CD4-positive, alpha-beta memory T cell (primary cell): Measurements from ENCODE around the gene FAM193A. TPM values are rescaled to one million over a fixed set of nuclear protein-coding genes. Genes with fewer than 3 reads are reported as not detected.

ENCODE experiments used
- CTCF ChIA-PET: fragments of 350-600 bp; sonication (Branson Sonifier 250); formaldehyde crosslinking; loops from one replicate; lab custom pipeline; 2021; ENCODE audit warnings: inconsistent platforms; ENCODE audit not compliant: partially characterized antibody; lab: Charles Lee
- POLR2A ChIA-PET: fragments of 350-600 bp; sonication (Branson Sonifier 250); formaldehyde crosslinking; loops from one replicate; lab custom pipeline; 2021; ENCODE audit not compliant: partially characterized antibody; lab: Charles Lee
- DNase-seq, 5 donors: peaks; one replicate each; pipeline versions ENCODE4 v3.0.0 to v3.0.0-alpha.2; 2020 to 2022; ENCODE audit warnings: mixed read lengths in 1 of 5
- H3K27ac ChIP-seq: one replicate; pipeline ENCODE4 v1.7.0; 2013; ENCODE audit warnings: low read depth, low read length
- H3K27me3 ChIP-seq: 2 replicates; pipeline ENCODE4 v1.7.0; 2013; ENCODE audit warnings: mild to moderate bottlenecking, low read length, moderate library complexity; ENCODE audit not compliant: insufficient read depth
- H3K36me3 ChIP-seq: 2 replicates; pipeline ENCODE4 v1.7.0; 2013; ENCODE audit warnings: mild to moderate bottlenecking, low read length, moderate library complexity; ENCODE audit not compliant: insufficient read depth
- H3K4me1 ChIP-seq: 2 replicates; pipeline ENCODE4 v1.7.0; 2013; ENCODE audit warnings: mild to moderate bottlenecking, low read length, moderate library complexity; ENCODE audit not compliant: insufficient read depth
- H3K4me3 ChIP-seq, 2 donors: one replicate each; pipeline ENCODE4 v1.7.0; 2013; ENCODE audit warnings: low read length in 2 of 2, mild to moderate bottlenecking in 1 of 2
- H3K9me3 ChIP-seq, 2 donors: one replicate each; pipeline ENCODE4 v1.7.0; 2013; ENCODE audit warnings: low read length in 2 of 2, control low read depth in 1 of 2; ENCODE audit not compliant: control insufficient read depth in 1 of 2
- H3K27ac Mint-ChIP-seq, 7 donors: one replicate each; pipeline ENCODE4 v1.8.0; 2020 to 2021; ENCODE audit warnings: mixed read lengths in 7 of 7, mild to moderate bottlenecking in 6 of 7, inconsistent platforms in 3 of 7, moderate library complexity in 3 of 7
- H3K27me3 Mint-ChIP-seq, 2 donors: one replicate each; pipeline ENCODE4 v1.8.0; 2020 to 2021; ENCODE audit warnings: mixed read lengths in 2 of 2
- H3K36me3 Mint-ChIP-seq, 2 donors: one replicate each; pipeline ENCODE4 v1.8.0; 2020 to 2021; ENCODE audit warnings: mixed read lengths in 2 of 2, inconsistent platforms in 1 of 2, mild to moderate bottlenecking in 1 of 2
- H3K4me1 Mint-ChIP-seq, 4 donors: one replicate each; pipeline ENCODE4 v1.8.0; 2020 to 2021; ENCODE audit warnings: mixed read lengths in 4 of 4, mild to moderate bottlenecking in 1 of 4
- H3K4me3 Mint-ChIP-seq, 8 donors: one replicate each; pipeline ENCODE4 v1.8.0; 2020 to 2021; ENCODE audit warnings: mixed read lengths in 8 of 8, mild to moderate bottlenecking in 7 of 8, moderate library complexity in 6 of 8, inconsistent platforms in 3 of 8
- H3K9me3 Mint-ChIP-seq, 8 donors: one replicate each; pipeline ENCODE4 v1.8.0; 2020 to 2021; ENCODE audit warnings: mixed read lengths in 8 of 8, mild to moderate bottlenecking in 5 of 8, inconsistent platforms in 3 of 8, moderate library complexity in 1 of 8
- intact Hi-C: fragments of 100-400 bp; cut with micrococcal nuclease; formaldehyde crosslinking; loops from one replicate; pipeline ENCODE4 v1.15.1; 2023
- polyA plus RNA-seq, 2 donors: library from polyadenylated mRNA; unstranded; fragments of 300-500 nt; fragmentation: Illumina TruSeq; gene quantifications; one replicate each; pipeline ENCODE4 v1.2.3, GENCODE V29; 2021
- total RNA-seq, 2 experiments: library from RNA; stranded (reverse); gene quantifications; one replicate each; pipeline ENCODE4 v1.2.3, GENCODE V29; 2021

FAM193A gene
- total and polyA plus RNA-seq, 4 experiments from 2014 or later: 0.16 to 47.8 (median 26.1) TPM

GRCh38 chr4:2689114-2689513 lies 152.7 kb downstream of the FAM193A start:
- H3K4me3 ChIP-seq: no peak overlapping the region

GRCh38 chr4:2689825-2690700 lies 153.6 kb downstream of the FAM193A start:
- H3K4me1 Mint-ChIP-seq: peaks cover 0 to 5% (median under 1%) of the 10 kb centered on the region in 4 donors

More at GRCh38 chr4:2689114-2689513, 152.7 kb downstream of the FAM193A start:
- no peaks in the 10 kb centered on the region for H3K4me1 ChIP-seq
- no peaks in the 10 kb centered on the region for H3K9me3 ChIP-seq
- POLR2A ChIA-PET: no interaction called here
- no peak for DNase-seq
- Mint-ChIP-seq H3K9me3 (peaks cover 0 to 2% (median 0%) of the 10 kb centered on the region in 8 donors), H3K27me3 (no peaks in the 10 kb centered on the region), H3K27ac (peak overlapping the region in 3 of 7 donors; percentile 5 to 64 (median 48)), H3K4me1 (peaks cover 0 to 7% (median under 1%) of the 10 kb centered on the region in 4 donors), H3K4me3 (no peak overlapping the region), H3K36me3 (peaks cover 56 to 89% of the 10 kb centered on the region in 2 donors)
- intact Hi-C loops: no loop called here
- no peaks in the 10 kb centered on the region for H3K27me3 ChIP-seq
- H3K36me3 ChIP-seq: peaks cover 59% of the 10 kb centered on the region
- no peak overlapping the region for H3K27ac ChIP-seq
- CTCF ChIA-PET: no interaction called here

GRCh38 chr4:2691313-2691712 lies 154.9 kb downstream of the FAM193A start:
- H3K4me1 ChIP-seq: no peaks in the 10 kb centered on the region
- H3K36me3 ChIP-seq: peaks cover 65% of the 10 kb centered on the region
- no peaks in the 10 kb centered on the region for H3K9me3 Mint-ChIP-seq
- no peak overlapping the region for H3K4me3 Mint-ChIP-seq
- no peaks in the 10 kb centered on the region for H3K27me3 Mint-ChIP-seq
- no peak for DNase-seq
- intact Hi-C loops: no loop called here
- H3K4me1 Mint-ChIP-seq: peaks cover 0 to 5% (median under 1%) of the 10 kb centered on the region in 4 donors
- H3K27ac Mint-ChIP-seq: peak overlapping the region in 5 of 7 donors; percentile 19 to 71 (median 35)
- CTCF ChIA-PET: no interaction called here
- POLR2A ChIA-PET: no interaction called here
- H3K27me3 ChIP-seq: no peaks in the 10 kb centered on the region
- H3K9me3 ChIP-seq: no peaks in the 10 kb centered on the region
- H3K36me3 Mint-ChIP-seq: peaks cover 58 to 88% of the 10 kb centered on the region in 2 donors
- H3K4me3 ChIP-seq: no peak overlapping the region
- H3K27ac ChIP-seq: no peak overlapping the region

More at GRCh38 chr4:2689825-2690700, 153.6 kb downstream of the FAM193A start:
- H3K27me3 ChIP-seq: no peaks in the 10 kb centered on the region
- no peak for DNase-seq
- peaks cover 60% of the 10 kb centered on the region for H3K36me3 ChIP-seq
- H3K36me3 Mint-ChIP-seq: peaks cover 55 to 90% of the 10 kb centered on the region in 2 donors
- CTCF ChIA-PET: no interaction called here
- POLR2A ChIA-PET: no interaction called here
- H3K9me3 Mint-ChIP-seq: no peaks in the 10 kb centered on the region
- H3K9me3 ChIP-seq: no peaks in the 10 kb centered on the region
- intact Hi-C loops: no loop called here
- H3K4me3 Mint-ChIP-seq: no peak overlapping the region
- no peaks in the 10 kb centered on the region for H3K4me1 ChIP-seq
- H3K27me3 Mint-ChIP-seq: no peaks in the 10 kb centered on the region
- H3K27ac ChIP-seq: no peak overlapping the region
- no peak overlapping the region for H3K4me3 ChIP-seq
- H3K27ac Mint-ChIP-seq: peak overlapping the region in 5 of 7 donors; percentile 25 to 83 (median 54)

- Histone ChIP-seq H3K4me1 (no peaks in the 10 kb centered on the region), H3K27me3 (no peaks in the 10 kb centered on the region), H3K36me3 (peaks cover 68% of the 10 kb centered on the region), H3K27ac (no peak overlapping the region), H3K4me3 (no peak overlapping the region), H3K9me3 (no peaks in the 10 kb centered on the region)
- peaks cover 64 to 91% of the 10 kb centered on the region in 2 donors for H3K36me3 Mint-ChIP-seq
- no peaks in the 10 kb centered on the region for H3K27me3 Mint-ChIP-seq
- CTCF ChIA-PET: no interaction called here
- H3K9me3 Mint-ChIP-seq: no peaks in the 10 kb centered on the region
- peak overlapping the region in 6 of 7 donors; percentile 29 to 81 (median 64) for H3K27ac Mint-ChIP-seq
- POLR2A ChIA-PET: no interaction called here
- no peak for DNase-seq
- H3K4me3 Mint-ChIP-seq: no peak overlapping the region
- peaks cover 0 to 5% (median 0%) of the 10 kb centered on the region in 4 donors for H3K4me1 Mint-ChIP-seq
- intact Hi-C loops: no loop called here
Measured at GRCh38 chr4:2691952-2692435, 155.5 kb downstream of the FAM193A start.

- no peaks in the 10 kb centered on the region for H3K4me1 ChIP-seq
- CTCF ChIA-PET: interaction anchor here (0.7 kb wide), 1 partner anchor 22 kb away, joined by 3 read pairs; no protein-coding TSS in a partner anchor
- peaks cover 67 to 87% of the 10 kb centered on the region in 2 donors for H3K36me3 Mint-ChIP-seq
Measured at GRCh38 chr4:2694691-2695090, 158.2 kb downstream of the FAM193A start.

GRCh38 chr4:2695346-2696060 lies 159.1 kb downstream of the FAM193A start:
- H3K9me3 ChIP-seq: no peaks in the 10 kb centered on the region
- intact Hi-C loops: no loop called here
- Mint-ChIP-seq H3K27ac (peak overlapping the region in 1 of 7 donors; percentile 37), H3K4me3 (no peak overlapping the region), H3K36me3 (peaks cover 67 to 89% of the 10 kb centered on the region in 2 donors), H3K9me3 (no peaks in the 10 kb centered on the region), H3K4me1 (no peaks in the 10 kb centered on the region), H3K27me3 (no peaks in the 10 kb centered on the region)
- peaks cover 76% of the 10 kb centered on the region for H3K36me3 ChIP-seq
- no peak overlapping the region for H3K27ac ChIP-seq
- H3K4me1 ChIP-seq: no peaks in the 10 kb centered on the region
- H3K27me3 ChIP-seq: no peaks in the 10 kb centered on the region
- H3K4me3 ChIP-seq: no peak overlapping the region
- POLR2A ChIA-PET: no interaction called here
- CTCF ChIA-PET: interaction anchor here (0.7 kb wide), 1 partner anchor 22 kb away, joined by 3 read pairs; no protein-coding TSS in a partner anchor
- no peak for DNase-seq

More at GRCh38 chr4:2694691-2695090, 158.2 kb downstream of the FAM193A start:
- DNase-seq: no peak
- Mint-ChIP-seq H3K9me3 (no peaks in the 10 kb centered on the region), H3K27me3 (no peaks in the 10 kb centered on the region), H3K4me3 (no peak overlapping the region), H3K27ac (no peak overlapping the region), H3K4me1 (peaks cover 0 to 2% (median 0%) of the 10 kb centered on the region in 4 donors)
- H3K9me3 ChIP-seq: no peaks in the 10 kb centered on the region
- POLR2A ChIA-PET: no interaction called here
- intact Hi-C loops: no loop called here
- peaks cover 73% of the 10 kb centered on the region for H3K36me3 ChIP-seq
- H3K27me3 ChIP-seq: no peaks in the 10 kb centered on the region
- no peak overlapping the region for H3K27ac ChIP-seq
- H3K4me3 ChIP-seq: no peak overlapping the region

- peaks cover 64 to 87% of the 10 kb centered on the region in 2 donors for H3K36me3 Mint-ChIP-seq
- Histone ChIP-seq H3K4me1 (no peaks in the 10 kb centered on the region), H3K27ac (no peak overlapping the region), H3K4me3 (no peak overlapping the region), H3K27me3 (no peaks in the 10 kb centered on the region), H3K36me3 (peaks cover 74% of the 10 kb centered on the region), H3K9me3 (no peaks in the 10 kb centered on the region)
- POLR2A ChIA-PET: no interaction called here
- no peaks in the 10 kb centered on the region for H3K4me1 Mint-ChIP-seq
- peak overlapping the region in 2 of 7 donors; percentile 55 to 68 for H3K27ac Mint-ChIP-seq
- DNase-seq: no peak
- CTCF ChIA-PET: no interaction called here
- no peak overlapping the region for H3K4me3 Mint-ChIP-seq
- H3K9me3 Mint-ChIP-seq: no peaks in the 10 kb centered on the region
- intact Hi-C loops: no loop called here
- H3K27me3 Mint-ChIP-seq: no peaks in the 10 kb centered on the region
Measured at GRCh38 chr4:2696423-2696822, 160.0 kb downstream of the FAM193A start.
